ENCODE data around the gene SEMA3B. TPM values are rescaled to one million over a fixed set of nuclear protein-coding genes. Genes with fewer than 3 reads are reported as not detected.
A peak's percentile ranks its signal among the peaks of the same experiment; 100 is the strongest.

The SEMA3B gene
- total RNA-seq, 1 experiment from 2014 or later, result 6.4 TPM

- Mint-ChIP-seq H3K9me3 (peaks cover 2 to 4% of the 10 kb centered on the region in 2 experiments; a peak in 3 of 5 replicates), H3K36me3 (ENCODE audit: insufficient read depth in 1 of 3, low read depth in 3 of 3) (no peaks in the 10 kb centered on the region; a peak in 1 of 7 replicates), H3K27ac (peak overlapping the region in 1 of 3 experiments; percentile 54; a peak in 2 of 7 replicates)
Observed at GRCh38 chr3:50229490-50229889, 39.5 kb upstream of the SEMA3B start.

More at GRCh38 chr3:50229490-50229889, 39.5 kb upstream of the SEMA3B start:
- TF ChIP-seq CTCF (conservative IDR thresholded peaks at IDR 0.05), result no peak
- Histone ChIP-seq H3K27ac (ENCODE audit: insufficient read length, low read depth, low read length) (no peak overlapping the region), H3K27me3 (ENCODE audit: insufficient read depth, low read length) (no peaks in the 10 kb centered on the region), H3K18ac (ENCODE audit: insufficient read length, low read depth, low read length) (no peak overlapping the region), H4K8ac (replicated peaks; ENCODE audit: insufficient read length, low read depth, low read length) (no peak overlapping the region), H2BK120ac (ENCODE audit: low read depth, low read length, poor library complexity, severe bottlenecking) (no peak overlapping the region), H2AFZ (ENCODE audit: low read length) (no peak overlapping the region), H2BK5ac (ENCODE audit: insufficient read length, low read length) (no peak overlapping the region), H3K14ac (ENCODE audit: insufficient read depth, low read length) (no peak overlapping the region), H3K79me2 (ENCODE audit: insufficient read depth, low read length) (no peaks in the 10 kb centered on the region), H4K91ac (ENCODE audit: insufficient read length, low read depth, low read length) (no peak overlapping the region), H3K56ac (ENCODE audit: insufficient read length, low read depth, low read length) (no peak overlapping the region), H2BK20ac (ENCODE audit: low read depth, low read length, poor library complexity, severe bottlenecking) (no peak overlapping the region), H2AK5ac (ENCODE audit: insufficient read length, low read length) (no peak overlapping the region), H3K79me1 (ENCODE audit: insufficient read depth, low read depth, low read length, poor library complexity, severe bottlenecking) (no peaks in the 10 kb centered on the region), H3K9me3 (ENCODE audit: control insufficient read depth, low read depth, low read length) (no peaks in the 10 kb centered on the region), H3K4me2 (ENCODE audit: insufficient read depth, insufficient read length, low read length) (no peak overlapping the region), H4K20me1 (ENCODE audit: control insufficient read depth, insufficient read depth, insufficient read length) (no peaks in the 10 kb centered on the region), H2BK15ac (ENCODE audit: low read depth, low read length) (0 out of 2 replicates have a peak overlapping the region, but pooled peaks have one; percentile 17), H3K23ac (ENCODE audit: insufficient read length, low read depth, low read length) (no peak overlapping the region), H3T11ph (ENCODE audit: low read length) (no peak overlapping the region), H3K23me2 (ENCODE audit: insufficient read length, low read depth, low read length, poor library complexity, severe bottlenecking) (peaks cover 12% of the 10 kb centered on the region), H3K9ac (ENCODE audit: extremely low read depth, insufficient read length, low read length) (no peak overlapping the region), H4K5ac (ENCODE audit: insufficient read length, low read depth, low read length) (no peak overlapping the region), H3K4ac (ENCODE audit: low read depth, low read length) (no peak overlapping the region), H2BK12ac (ENCODE audit: insufficient read length, low read depth, low read length) (no peak overlapping the region), H3K4me1 (ENCODE audit: insufficient read depth, low read length) (no peaks in the 10 kb centered on the region)
- peaks cover 36 to 53% of the 10 kb centered on the region in 2 experiments for H3K4me1 Mint-ChIP-seq
- H3K27me3 Mint-ChIP-seq (ENCODE audit: low read depth), result peaks cover 28% of the 10 kb centered on the region
- no CpG with 5 or more reads among the region's 3 CpGs for WGBS (ENCODE audit: extremely low coverage, insufficient read length, low lambda C conversion rate)
- no peak overlapping the region; a peak in 1 of 5 replicates for H3K4me3 Mint-ChIP-seq
- DNase-seq, result no peak
